DOHH2 (cell line): Measurements from ENCODE around the gene ST8SIA6.

Source experiments
- H3F3A ChIP-seq: fragments of 200-600 bp; sonication (generic), shearing (Covaris generic); 2 replicates; pipeline ENCODE4 v1.6.0; 2016; ENCODE audit warnings: antibody characterized with exemption, mild to moderate bottlenecking; ENCODE audit not compliant: control insufficient read depth, insufficient read depth
- H3K27ac ChIP-seq: fragments of 200-600 bp; sonication (generic); 2 replicates; pipeline ENCODE4 v1.5.1; 2014; ENCODE audit warnings: low read depth, mild to moderate bottlenecking, low read length, moderate library complexity
- H3K27me3 ChIP-seq: fragments of 200-600 bp; sonication (generic); 2 replicates; pipeline ENCODE4 v1.6.1; 2014; ENCODE audit warnings: mild to moderate bottlenecking, low read length, mixed read lengths; ENCODE audit not compliant: control insufficient read depth
- H3K36me3 ChIP-seq: fragments of 200-600 bp; sonication (generic); 2 replicates; pipeline ENCODE4 v1.6.1; 2014; ENCODE audit warnings: mild to moderate bottlenecking, low read length, moderate library complexity, mixed read lengths; ENCODE audit not compliant: control insufficient read depth
- H3K4me1 ChIP-seq: fragments of 200-600 bp; sonication (generic); 2 replicates; pipeline ENCODE4 v1.6.1; 2014; ENCODE audit warnings: mild to moderate bottlenecking, low read length, mixed read lengths; ENCODE audit not compliant: control insufficient read depth
- H3K4me2 ChIP-seq: fragments of 200-600 bp; sonication (generic); 2 replicates; pipeline ENCODE4 v1.6.0; 2014; ENCODE audit warnings: mild to moderate bottlenecking, low read length, moderate library complexity
- H3K4me3 ChIP-seq: fragments of 200-600 bp; sonication (generic); 2 replicates; pipeline ENCODE4 v1.5.1; 2014; ENCODE audit warnings: mild to moderate bottlenecking, low read length, mixed read lengths
- H3K79me2 ChIP-seq: fragments of 200-600 bp; sonication (generic); 2 replicates; pipeline ENCODE4 v1.6.1; 2014; ENCODE audit warnings: mild to moderate bottlenecking, low read length, mixed read lengths; ENCODE audit not compliant: control insufficient read depth
- H3K9me2 ChIP-seq: fragments of 200-600 bp; sonication (generic); replicated peaks from 2 replicates; pipeline ENCODE4 v1.6.1; 2014; ENCODE audit warnings: mild to moderate bottlenecking, low read length, mixed read lengths; ENCODE audit not compliant: control insufficient read depth
- H3K9me3 ChIP-seq: fragments of 200-600 bp; sonication (generic); 2 replicates; pipeline ENCODE4 v1.6.1; 2014; ENCODE audit warnings: antibody characterized with exemption, low read length, mixed read lengths; ENCODE audit not compliant: control insufficient read depth, insufficient read depth
- H4K20me1 ChIP-seq: fragments of 200-600 bp; sonication (generic); 2 replicates; pipeline ENCODE4 v1.6.0; 2014; ENCODE audit warnings: low read depth, mild to moderate bottlenecking, antibody characterized with exemption, low read length, moderate library complexity; ENCODE audit not compliant: control insufficient read depth, insufficient read depth
- CTCF ChIP-seq: fragments of 200-600 bp; sonication (generic); IDR thresholded peaks from one replicate; pipeline ENCODE4 v1.5.1; 2014; ENCODE audit warnings: antibody characterized with exemption, mild to moderate bottlenecking, low read depth, low read length; ENCODE audit not compliant: poor library complexity, severe bottlenecking
- EZH2phosphoT487 ChIP-seq: fragments of 200-600 bp; sonication (generic); IDR thresholded peaks from 2 replicates; pipeline ENCODE4 v1.6.1; 2017; ENCODE audit warnings: borderline replicate concordance, mild to moderate bottlenecking, antibody characterized with exemption, low read length, moderate library complexity, mixed read lengths

ST8SIA6 gene

GRCh38 chr10:17353568-17354300 lies 100.7 kb downstream of the ST8SIA6 start:
- H3K4me2 ChIP-seq, result no peak overlapping the region
- H3K4me3 ChIP-seq, result no peak overlapping the region
- no peaks in the 10 kb centered on the region for H3K9me3 ChIP-seq
- H3K9me2 ChIP-seq, result no peaks in the 10 kb centered on the region
- H3K27me3 ChIP-seq, result no peaks in the 10 kb centered on the region
- H3K36me3 ChIP-seq, result no peaks in the 10 kb centered on the region
- H4K20me1 ChIP-seq, result no peaks in the 10 kb centered on the region
- no peaks in the 10 kb centered on the region for H3K79me2 ChIP-seq
- H3K27ac ChIP-seq, result no peak overlapping the region
- no peaks in the 10 kb centered on the region for H3K4me1 ChIP-seq
- TF ChIP-seq CTCF (no peak), EZH2phosphoT487 (no peak)
- H3F3A ChIP-seq, result no peaks in the 10 kb centered on the region

GRCh38 chr10:17352583-17352982 lies 101.8 kb downstream of the ST8SIA6 start:
- TF ChIP-seq CTCF (no peak), EZH2phosphoT487 (no peak)
- Histone ChIP-seq H3K27ac (no peak overlapping the region), H3K36me3 (no peaks in the 10 kb centered on the region), H4K20me1 (no peaks in the 10 kb centered on the region), H3K27me3 (no peaks in the 10 kb centered on the region), H3K4me1 (no peaks in the 10 kb centered on the region), H3K4me3 (no peak overlapping the region), H3K79me2 (no peaks in the 10 kb centered on the region), H3K4me2 (no peak overlapping the region), H3K9me2 (no peaks in the 10 kb centered on the region), H3F3A (no peaks in the 10 kb centered on the region), H3K9me3 (no peaks in the 10 kb centered on the region)

GRCh38 chr10:17351506-17351905 lies 102.9 kb downstream of the ST8SIA6 start:
- no peak overlapping the region for H3K4me3 ChIP-seq
- H3K4me2 ChIP-seq, result no peak overlapping the region
- no peaks in the 10 kb centered on the region for H3K9me3 ChIP-seq
- no peaks in the 10 kb centered on the region for H3K79me2 ChIP-seq
- no peaks in the 10 kb centered on the region for H3F3A ChIP-seq
- TF ChIP-seq EZH2phosphoT487 (no peak), CTCF (no peak)
- no peaks in the 10 kb centered on the region for H3K27me3 ChIP-seq
- no peak overlapping the region for H3K27ac ChIP-seq
- H4K20me1 ChIP-seq, result no peaks in the 10 kb centered on the region
- no peaks in the 10 kb centered on the region for H3K36me3 ChIP-seq
- H3K4me1 ChIP-seq, result no peaks in the 10 kb centered on the region
- no peaks in the 10 kb centered on the region for H3K9me2 ChIP-seq
